Globus pallidus (tissue), 1 donor: ENCODE results near the gene HAPLN2.
"Not testable (repeated sequence)": the region's sequence is repeated elsewhere in the genome, so short reads cannot be mapped to it uniquely, and the experiment has no call there.

Experiments used
- DNase-seq: peaks from one replicate; pipeline ENCODE4 v3.0.0-alpha.2; 2015; ENCODE audit warnings: low spot score

The HAPLN2 gene

DNA sequence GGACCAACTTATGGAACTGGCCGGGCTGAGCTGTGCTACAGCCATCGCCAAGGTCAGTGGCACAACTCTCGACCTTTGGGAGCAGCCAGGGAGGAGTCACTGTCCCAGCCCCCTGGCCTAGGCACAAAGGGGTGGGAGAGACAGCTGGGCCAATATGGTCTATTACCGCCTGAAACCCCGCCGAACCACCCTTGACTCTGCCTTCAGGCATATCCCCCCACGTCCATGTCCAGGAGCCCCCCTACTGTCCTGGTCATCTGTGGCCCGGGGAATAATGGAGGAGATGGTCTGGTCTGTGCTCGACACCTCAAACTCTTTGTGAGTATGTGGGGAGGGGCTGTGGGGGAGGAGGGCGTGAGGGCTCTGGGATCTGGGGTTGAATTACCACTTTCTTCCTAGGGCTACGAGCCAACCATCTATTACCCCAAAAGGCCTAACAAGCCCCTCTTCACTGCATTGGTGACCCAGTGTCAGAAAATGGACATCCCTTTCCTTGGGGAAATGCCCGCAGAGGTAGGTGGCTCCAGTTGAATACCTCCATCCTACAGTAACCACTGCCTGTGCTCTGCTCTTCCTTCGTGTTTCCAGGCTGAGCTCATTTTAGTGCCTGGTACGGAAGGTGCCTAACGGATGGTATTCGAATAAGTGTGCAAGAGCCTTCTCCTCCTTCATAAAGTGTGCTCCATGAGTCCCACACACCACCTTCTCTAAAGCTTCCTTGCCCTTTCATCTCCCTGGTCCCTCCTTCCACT is 26.9 kb upstream of the HAPLN2 start:
- no peak for DNase-seq

DNA sequence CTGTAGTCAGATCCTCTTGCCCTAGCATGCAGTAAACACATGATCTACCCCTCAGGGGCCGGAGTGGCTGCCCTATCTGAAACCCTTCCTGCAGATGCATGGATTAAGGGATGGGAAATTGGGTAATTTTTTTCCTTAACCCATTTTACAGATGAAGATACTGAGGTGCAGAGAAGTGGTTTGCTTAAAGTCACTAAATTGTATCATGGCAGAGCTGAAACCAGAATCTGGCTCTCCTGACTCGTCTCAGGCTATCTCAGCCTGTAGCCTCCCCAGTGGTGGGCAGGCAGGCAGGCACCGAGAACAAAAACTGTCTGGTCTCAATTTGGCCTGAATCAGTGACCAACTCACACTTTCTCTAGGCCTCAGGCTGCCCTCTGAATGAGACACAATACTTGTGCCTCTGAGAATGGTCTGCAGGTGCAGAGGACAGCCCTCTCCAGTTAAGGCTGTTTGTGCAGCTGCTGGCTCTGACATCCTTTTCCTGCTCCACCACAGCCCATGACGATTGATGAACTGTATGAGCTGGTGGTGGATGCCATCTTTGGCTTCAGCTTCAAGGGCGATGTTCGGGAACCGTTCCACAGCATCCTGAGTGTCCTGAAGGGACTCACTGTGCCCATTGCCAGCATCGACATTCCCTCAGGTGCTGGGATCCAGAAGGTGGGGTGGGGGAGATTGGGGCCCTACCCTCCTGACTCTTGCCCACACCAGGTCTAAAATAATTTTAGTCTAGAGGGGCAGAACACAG is 26.1 kb upstream of the HAPLN2 start:
- no peak for DNase-seq

DNA sequence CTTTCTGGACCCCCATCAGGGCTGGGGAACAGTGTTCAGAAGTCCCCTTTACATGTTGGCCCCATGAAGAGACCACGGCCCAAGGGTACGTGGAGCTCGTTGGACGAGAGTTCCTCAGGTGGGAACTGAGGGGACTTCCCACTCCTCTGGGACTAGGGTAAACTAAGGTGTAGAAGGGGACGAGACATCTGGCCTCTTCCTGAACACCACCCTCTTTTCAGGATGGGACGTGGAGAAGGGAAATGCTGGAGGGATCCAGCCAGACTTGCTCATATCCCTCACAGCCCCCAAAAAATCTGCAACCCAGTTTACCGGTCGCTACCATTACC is 25.6 kb upstream of the HAPLN2 start:
- DNase-seq: no peak

DNA sequence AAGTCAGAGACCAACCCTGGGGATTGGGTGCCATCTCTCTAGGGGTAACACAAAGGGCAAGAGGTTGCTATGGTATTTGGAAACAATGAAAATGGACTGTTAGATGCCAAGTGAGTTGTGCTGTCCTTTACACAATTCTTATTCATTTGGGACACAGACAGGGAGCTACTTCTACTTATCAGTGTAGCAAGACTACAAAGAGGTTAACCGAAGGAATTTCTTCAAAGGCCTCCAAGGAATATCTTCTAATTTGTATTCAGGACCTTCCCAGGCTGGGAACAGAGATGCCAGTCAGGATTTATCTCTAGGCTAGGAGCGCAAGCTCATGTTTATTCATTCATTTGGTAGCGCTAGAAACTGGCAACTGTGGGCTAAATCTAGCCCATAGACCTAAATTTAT is 25.0 kb upstream of the HAPLN2 start:
- no peak for DNase-seq

DNA sequence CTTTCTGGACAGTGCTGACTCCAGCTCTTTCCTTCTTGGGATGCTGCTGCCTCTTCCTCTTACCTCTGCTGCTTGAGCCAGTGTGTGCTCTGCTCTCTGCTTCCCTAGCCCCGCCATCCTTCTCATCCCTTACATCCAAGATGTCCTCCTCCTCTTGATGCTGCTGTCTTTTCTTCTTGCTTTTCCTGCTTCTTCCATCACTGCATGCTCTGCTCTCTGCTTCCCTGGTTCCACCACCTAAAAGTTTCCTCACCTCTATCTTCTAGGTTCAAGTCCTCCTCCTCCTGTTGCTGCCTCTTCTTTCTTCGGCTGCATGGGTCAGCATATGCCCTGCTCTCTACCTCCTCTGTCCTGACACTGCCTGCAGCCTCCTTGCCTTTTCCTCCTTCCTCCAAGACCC is 24.2 kb upstream of the HAPLN2 start:
- no peak for DNase-seq

DNA sequence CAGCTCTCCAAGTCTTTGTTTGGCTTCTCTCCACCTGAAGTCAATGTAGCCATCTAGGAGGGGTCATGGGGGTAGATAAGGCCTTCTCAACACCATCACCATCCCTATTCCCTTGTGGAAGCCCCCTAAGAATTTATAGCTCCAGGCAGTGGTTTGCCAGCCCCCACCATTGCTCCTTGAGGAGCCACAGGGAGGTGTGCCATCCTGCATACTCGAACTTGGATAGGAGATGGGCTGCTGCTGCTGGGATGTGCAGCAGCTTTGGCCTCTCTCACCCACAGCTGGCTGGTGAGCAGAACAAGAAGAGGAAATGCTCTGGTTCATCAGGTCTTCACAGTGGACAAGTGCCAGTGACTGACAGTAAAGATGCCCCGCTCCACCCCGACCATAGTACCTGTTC is 22.8 kb upstream of the HAPLN2 start:
- DNase-seq: no peak

DNA sequence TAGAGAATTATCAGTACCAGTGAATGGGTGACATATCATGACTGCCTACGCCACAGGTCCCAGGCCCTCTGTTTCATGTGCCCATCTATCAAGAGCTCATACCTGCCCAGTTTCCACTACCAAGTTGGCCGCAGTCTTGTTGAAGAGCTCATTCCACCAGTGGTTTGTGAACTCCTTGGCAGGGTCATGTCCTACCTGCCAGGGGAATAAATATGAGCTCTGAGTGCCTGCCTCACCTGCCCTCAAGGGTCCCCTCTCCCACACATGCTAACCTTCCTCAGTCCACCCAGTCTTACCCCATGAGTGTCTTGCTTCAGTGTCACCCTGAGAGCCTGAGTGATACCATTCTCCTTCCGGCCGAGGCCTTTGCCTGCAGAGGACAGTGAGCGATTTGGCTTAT is 21.1 kb upstream of the HAPLN2 start:
- DNase-seq: no peak

DNA sequence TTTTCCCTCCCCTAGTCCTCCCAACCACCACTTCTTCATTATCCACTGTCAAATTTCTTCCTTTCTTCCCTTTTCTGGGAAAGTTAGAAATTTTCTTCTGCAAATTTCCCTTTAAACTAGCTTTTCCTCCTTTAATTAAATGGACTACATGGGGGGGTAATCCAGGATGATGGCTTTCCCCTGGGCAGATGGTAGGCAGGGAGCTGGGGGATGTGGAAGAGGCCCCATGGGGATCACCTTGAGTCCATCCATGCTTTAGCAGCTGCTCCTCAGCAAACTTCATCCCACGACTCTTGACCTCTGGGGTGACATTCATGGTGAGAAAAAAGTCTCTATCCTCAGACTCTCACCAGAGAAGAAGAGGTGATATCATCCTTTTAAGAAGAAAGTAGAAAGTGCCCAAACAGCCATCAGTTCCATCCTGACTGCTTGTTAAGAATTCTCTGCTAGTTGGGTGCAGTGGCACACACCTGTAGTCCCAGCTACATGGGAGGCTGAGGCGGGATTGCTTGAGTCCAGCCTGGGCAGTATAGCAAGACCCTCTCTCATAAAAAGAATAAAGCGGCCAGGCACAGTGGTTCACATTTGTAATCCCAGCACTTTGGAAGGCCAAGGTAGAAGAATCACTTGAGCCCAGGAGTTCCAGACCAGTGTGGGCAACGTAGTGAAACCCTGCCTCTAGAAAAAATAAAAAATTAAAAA is 20.3 kb upstream of the HAPLN2 start:
- no peak for DNase-seq

DNA sequence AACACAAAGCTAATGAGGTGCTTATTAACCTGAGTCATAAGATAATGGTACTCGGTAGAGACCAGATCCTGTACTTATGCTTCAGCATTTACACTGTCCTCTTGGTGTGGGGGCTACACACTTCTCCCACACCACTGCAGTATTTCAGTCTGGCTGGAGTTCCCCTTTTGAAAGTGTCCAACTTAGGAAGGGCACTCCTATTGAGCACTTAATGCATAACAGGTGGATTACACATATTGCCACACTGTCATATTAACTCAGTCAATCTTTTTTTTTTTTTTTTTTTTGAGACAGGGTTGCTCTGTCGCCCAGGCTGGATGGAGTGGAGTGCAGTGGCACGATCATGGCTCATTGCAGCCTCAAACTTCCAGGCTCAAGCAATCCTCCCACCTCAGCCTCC is 19.4 kb upstream of the HAPLN2 start:
- DNase-seq: no peak

DNA sequence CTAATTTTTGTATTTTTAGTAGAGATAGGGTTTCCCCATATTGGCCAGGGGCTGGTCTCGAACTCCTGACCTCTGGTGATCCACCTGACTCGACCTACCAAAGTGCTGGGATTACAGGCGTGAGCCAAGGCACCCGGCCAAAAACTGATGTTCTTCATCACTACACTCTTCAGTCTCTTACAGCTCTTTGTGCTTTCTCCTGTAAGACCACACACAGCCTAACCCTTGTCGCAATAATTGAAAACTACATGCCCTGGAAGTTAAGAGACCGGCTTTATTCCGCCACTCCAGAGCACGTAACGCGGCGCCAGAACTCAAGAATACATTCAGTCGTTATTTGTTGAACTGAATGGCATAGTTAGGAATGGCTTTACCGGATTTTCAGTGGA is 18.5 kb upstream of the HAPLN2 start:
- DNase-seq: no peak

DNA sequence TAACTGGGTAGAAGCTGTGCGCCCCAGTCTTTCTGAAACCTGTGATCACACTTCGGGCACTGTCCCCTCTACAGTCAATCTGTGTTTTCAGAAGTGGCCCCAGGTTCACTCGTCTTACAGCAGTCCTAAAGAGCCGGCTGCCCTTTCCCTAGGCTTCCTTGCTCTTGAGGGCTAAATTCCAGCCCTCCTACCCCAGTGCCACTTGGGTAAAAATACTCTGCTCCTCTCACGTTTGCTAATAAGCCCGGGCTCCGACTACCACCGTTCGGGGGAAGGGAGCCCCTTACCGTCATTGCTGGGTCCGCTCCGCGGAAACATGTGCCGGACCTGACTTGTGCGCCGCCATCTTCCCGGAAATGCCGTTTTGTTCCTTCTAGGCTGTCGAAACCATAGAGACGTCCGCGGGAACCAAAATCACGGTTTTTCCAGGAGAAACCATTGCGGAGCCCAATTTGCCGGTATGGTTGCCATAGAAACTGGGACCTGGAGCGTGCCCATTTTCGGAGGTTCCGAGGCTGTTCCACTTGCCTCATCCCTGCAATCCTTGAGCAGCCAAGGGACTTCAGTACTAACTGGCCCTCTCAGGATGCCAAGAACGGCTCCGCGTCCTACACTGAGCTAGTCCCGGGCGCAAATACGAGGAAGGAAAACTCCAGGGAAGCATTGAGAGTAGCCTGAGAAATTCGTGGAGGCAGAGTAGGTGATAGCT is 17.9 kb upstream of the HAPLN2 start, which contains the start of gene GPATCH4:
GPATCH4 (minus strand) TSS at position 358 of the 709 bp plus-strand sequence.
- DNase-seq: peak; percentile 82

DNA sequence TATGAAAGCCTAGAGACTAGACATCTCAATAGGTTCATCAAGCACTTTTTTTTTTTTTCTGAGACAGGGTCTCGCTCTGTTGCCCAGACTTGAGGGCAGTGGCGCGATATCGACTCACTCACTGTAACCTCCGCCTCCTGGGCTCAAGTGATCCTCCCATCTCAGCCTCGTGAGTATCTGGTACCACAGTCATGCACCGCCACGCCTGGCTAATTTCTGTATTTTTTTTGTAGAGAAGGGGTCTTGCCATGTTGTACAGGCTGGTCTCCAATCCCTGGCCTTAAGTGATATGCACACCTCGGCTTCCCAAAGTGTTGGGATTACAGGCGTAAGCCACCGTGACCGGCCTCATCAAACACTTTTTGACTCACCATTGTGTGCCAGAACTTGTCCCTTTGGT is 17.3 kb upstream of the HAPLN2 start:
- DNase-seq: no peak

DNA sequence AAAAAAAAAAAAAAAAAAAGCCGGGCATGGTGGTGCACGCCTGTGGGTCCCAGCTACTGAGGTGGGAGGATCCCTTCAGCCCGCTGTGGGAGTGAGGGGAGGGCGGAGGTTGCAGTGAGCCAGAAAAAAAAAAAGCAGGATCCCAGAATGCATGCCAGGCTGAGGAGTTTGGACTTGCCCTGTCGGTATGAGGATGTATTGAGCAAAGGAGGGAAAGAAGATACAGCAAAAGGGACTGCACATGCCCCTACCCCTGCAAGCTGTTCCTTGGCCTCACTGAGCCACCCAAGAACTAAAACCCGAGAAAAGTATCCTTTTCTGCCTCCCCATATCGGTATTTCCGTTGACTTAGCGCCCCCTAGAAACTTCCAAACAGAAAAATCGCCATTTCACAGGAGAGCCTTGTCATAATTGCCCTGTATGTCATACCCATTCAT is 16.6 kb upstream of the HAPLN2 start:
- no peak for DNase-seq

DNA sequence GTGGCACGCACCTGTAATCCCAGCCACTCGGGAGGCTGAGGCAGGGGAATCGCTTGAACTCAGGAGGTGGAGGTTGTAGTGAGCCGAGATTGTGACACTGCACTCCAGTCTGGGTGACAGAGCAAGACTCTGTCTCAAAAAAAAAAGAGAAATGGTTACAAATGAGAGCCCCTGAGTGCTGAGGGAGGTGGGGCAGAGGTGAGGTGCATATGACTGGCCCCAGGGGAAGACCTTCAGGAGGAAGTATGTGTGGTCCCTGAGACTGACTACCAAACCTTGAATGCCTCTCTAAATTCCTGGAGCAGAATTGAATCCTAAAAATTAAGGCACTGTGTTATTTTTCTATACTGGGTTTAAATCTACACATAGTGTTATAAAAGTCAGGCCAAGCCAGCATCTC is 11.9 kb upstream of the HAPLN2 start:
- DNase-seq: not testable (repeated sequence)

DNA sequence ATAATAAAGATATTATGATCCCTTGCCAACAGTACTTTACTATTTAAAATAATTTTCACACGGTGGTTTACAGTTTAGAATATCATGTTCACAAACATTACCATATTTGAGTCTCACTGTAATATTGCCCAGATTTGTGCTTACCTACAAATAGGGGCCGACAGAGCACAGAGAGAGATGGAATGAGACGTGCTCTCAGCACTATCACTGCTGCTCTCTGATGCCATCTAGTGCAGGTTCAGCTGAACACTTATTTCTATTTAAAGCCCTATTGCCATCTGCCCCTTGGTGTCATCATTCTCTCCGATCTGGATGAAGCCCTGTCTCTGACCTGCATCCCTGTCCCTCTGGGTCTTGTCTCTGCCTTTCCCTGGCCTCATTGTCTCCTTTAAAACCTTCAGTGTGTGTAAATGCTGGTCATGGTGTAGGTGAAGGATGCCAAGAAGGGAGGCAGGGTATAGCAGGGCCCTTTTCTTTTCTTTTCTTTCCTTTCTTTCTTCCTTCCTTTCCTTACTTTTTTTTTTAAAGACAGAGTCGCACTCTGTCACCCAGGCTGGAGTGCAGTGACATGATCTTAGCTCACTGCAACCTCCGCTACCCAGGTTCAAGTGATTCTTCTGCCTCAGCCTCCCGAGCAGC is 11.1 kb upstream of the HAPLN2 start:
- DNase-seq: peak; percentile 87

DNA sequence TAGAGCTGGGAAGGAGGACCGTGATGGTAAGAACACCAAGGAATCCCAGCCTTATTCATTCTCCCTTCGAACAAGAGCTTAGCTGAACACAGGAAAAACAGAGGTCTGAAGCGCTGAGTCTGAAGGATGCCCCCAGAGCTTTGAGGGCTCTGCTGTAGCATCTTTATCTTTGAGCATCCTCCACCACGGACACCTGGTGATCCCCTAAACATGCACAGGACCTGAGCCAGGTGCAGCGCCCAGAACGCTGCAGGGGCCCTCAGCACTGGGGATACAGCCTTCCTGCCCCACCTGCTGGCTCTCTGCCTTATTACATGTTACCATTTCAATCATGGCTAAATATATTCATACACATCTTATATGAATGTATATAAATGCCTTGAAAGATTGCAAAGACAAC is 10.2 kb upstream of the HAPLN2 start:
- DNase-seq: no peak

DNA sequence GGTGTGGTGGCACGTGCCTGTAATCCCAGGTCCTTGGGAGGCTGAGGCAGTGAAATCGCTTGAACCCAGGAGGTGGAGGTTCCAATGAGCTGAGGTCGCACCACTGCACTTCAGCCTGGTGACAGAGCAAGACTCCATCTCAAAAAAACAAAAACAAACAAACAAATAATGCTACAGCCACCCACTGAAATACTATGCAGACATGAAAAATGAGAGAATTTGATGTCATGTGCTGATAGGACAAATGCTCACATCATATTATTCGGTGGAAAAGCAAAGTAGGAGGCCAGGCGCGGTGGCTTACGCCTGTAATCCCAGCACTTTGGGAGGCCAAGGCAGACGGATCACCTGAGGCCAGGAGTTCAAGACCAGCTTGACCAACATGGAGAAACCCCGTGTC is 9.1 kb upstream of the HAPLN2 start:
- not testable (repeated sequence) for DNase-seq

DNA sequence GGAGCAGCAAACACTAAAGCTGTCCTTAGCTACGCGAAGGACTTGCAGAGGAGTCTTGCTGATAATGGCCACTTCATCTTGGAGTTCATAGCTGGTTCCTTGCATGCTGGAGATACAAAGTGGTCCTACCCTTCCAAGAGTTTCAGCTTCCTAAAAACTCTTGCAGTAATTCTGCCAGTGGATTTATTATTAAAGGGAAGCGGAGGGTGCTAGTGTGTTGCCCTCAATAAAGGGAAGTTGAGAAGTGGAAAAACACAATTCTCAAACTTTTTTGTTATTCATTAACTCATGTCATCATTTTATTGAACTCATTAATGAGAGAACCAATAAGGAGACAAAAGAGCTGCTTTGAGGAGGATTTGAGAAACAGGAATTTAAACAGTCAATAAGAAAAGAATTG is 6.5 kb upstream of the HAPLN2 start:
- DNase-seq: no peak

DNA sequence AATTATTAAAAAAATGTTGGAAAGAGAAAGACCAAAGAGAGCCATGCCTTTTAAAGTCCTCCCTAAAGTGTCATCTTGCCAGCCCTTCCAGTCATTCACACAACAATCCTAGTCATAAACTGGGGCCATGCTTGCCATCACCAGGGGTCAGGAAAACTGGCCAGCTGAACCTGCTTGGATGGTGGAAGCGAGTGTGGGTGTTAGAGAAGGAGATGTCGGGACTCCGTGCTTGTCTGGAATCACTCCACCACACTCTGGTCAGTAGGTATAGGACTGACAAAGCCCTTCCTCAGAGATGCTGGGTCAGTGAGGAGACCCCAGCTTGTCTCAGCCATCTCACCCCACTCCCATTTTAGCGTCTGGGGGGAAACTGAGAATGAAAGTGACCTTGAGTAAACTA is 3.3 kb upstream of the HAPLN2 start:
- DNase-seq: peak; percentile 57

DNA sequence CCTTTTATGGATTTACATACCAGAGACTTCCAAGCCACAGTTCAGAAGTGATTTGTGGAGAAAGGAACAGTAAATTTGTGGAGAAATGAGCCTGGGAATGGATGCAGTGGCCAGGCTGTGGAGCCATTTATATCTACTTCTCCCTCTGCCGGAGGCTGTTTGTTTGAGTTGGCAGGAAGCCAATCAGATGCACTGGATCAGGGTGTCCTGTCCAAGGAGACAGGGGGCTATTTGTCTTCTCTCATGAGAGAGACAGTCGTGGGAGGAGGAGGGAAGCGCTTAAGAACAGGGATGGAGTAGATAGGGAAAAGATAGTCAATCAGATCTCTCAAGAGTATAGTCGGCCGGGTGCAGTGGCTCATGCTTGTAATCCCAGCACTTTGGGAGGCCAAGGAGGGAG is 2.8 kb upstream of the HAPLN2 start:
- peak; percentile 90 for DNase-seq

DNA sequence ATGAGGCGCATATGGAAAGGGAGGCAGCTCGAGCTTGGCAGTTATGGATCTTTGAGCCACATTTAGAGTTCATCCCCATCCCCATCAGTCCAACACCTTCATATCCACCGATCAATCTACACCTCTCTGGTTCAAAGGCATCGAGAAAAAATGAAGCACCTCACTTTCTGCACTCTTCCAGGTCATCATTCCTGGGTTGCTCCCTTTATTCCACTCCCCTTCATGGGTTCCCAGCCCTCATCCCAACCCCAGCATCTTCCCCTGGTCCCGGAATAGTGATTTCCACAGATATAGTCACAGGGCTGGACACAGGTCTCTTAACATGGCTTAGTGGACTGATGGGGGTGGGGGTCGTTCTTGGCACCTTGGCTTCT is 354 bp downstream of the HAPLN2 start:
- no peak for DNase-seq
